ENCODE measurements around the gene ZSWIM4.

GRCh38 chr19:13873834-13874515, 78.7 kb downstream of the ZSWIM4 start:
- TF ChIP-seq POLR2AphosphoS5 (IDR thresholded peaks at IDR 0.05) (no peak), CTCF (IDR thresholded peaks at IDR 0.05) (no peak), POLR2A (IDR thresholded peaks at IDR 0.05) (no peak), EP300 (IDR thresholded peaks at IDR 0.05) (no peak)
